ENCODE results near the gene PDE1C. TPM values are rescaled to one million over a fixed set of nuclear protein-coding genes. Genes with fewer than 3 reads are reported as not detected.

PDE1C gene
- total RNA-seq, 4 donors from 2014 or later = 0.19 to 14.5 (median 2.9) TPM

DNA sequence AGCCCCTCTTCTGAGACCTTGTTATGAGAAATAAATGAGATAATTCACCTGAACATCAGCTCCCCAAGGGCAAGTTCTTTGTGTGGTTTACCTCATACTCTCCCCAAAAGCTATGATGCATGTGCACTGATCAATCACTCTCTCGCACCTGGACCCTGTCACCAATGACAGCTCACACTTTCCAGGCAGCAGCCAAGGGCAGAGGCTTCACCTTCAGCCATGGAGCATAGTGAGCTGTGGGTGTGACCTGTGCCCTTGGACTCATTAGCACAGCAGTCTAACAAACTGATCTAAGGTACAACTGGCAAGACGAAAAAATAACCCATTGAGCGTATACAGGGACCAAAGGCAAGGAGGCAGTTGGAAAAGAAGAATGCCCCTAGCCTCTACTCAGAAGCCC is 17.0 kb downstream of the PDE1C start:
- Histone ChIP-seq H3K36me3 (no peaks in the 10 kb centered on the region), H3K4me3 (no peak overlapping the region), H3K27me3 (no peaks in the 10 kb centered on the region), H3K9me3 (no peaks in the 10 kb centered on the region), H3K4me1 (no peaks in the 10 kb centered on the region), H3K27ac (no peak overlapping the region)
- 83 to 86% methylated on average over 2 to 3 of the region's 3 CpGs for WGBS, 2 donors
- no peak for TF ChIP-seq POLR2A (IDR thresholded peaks at IDR 0.05)
- TF ChIP-seq CTCF (IDR thresholded peaks at IDR 0.05) = no peak
- intact Hi-C loops (cut with DNase I) = no loop called here
- DNase-seq = no peak

- Histone ChIP-seq H3K4me3 (no peak overlapping the region), H3K4me1 (no peaks in the 10 kb centered on the region), H3K9me3 (no peaks in the 10 kb centered on the region), H3K27me3 (no peaks in the 10 kb centered on the region), H3K27ac (no peak overlapping the region), H3K36me3 (no peaks in the 10 kb centered on the region)
- no peak for TF ChIP-seq POLR2A (IDR thresholded peaks at IDR 0.05)
- no peak for TF ChIP-seq CTCF (IDR thresholded peaks at IDR 0.05)
- DNase-seq = no peak
- intact Hi-C loops (cut with DNase I) = no loop called here
- WGBS, 2 donors = 87 to 93% methylated on average over 5 of the region's 5 CpGs
These were observed 19.1 kb downstream of the PDE1C start for GRCh38 chr7:32051128-32051527.

DNA sequence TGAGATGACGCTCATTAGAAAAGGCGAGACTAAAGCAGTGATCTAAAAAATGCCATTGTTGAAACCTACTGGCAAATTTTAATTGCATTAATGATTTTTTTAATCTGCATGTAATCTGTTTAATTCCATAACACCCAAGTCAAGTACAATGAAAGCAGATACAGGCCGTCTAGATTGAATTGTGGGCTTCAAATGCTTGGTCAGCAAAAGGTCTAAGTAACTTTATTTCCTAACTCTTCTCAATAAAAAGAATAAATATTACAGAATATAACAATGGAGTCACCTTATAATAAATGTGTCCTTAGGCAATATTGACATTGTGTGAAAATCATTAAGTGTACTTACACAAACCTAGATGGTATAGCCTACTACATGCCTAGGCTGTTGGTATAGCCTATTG is 20.6 kb downstream of the PDE1C start:
- 54 to 57% methylated on average over 3 of the region's 3 CpGs for WGBS, 2 donors
- Histone ChIP-seq H3K4me3 (no peak overlapping the region), H3K4me1 (no peaks in the 10 kb centered on the region), H3K27ac (no peak overlapping the region), H3K27me3 (no peaks in the 10 kb centered on the region), H3K36me3 (no peaks in the 10 kb centered on the region), H3K9me3 (no peaks in the 10 kb centered on the region)
- TF ChIP-seq CTCF (IDR thresholded peaks at IDR 0.05) = no peak
- TF ChIP-seq POLR2A (IDR thresholded peaks at IDR 0.05) = no peak
- intact Hi-C loops (cut with DNase I) = no loop called here
- no peak for DNase-seq

- H3K9me3 ChIP-seq = no peaks in the 10 kb centered on the region
- intact Hi-C loops (cut with DNase I) = no loop called here
- no peak overlapping the region for H3K4me3 ChIP-seq
- TF ChIP-seq POLR2A (IDR thresholded peaks at IDR 0.05) = no peak
- DNase-seq = no peak
- H3K36me3 ChIP-seq = no peaks in the 10 kb centered on the region
- 8 to 9% methylated on average over 3 of the region's 3 CpGs for WGBS, 2 donors
- H3K4me1 ChIP-seq = no peaks in the 10 kb centered on the region
- H3K27ac ChIP-seq = no peak overlapping the region
- H3K27me3 ChIP-seq = no peaks in the 10 kb centered on the region
These were observed 21.2 kb downstream of the PDE1C start for GRCh38 chr7:32048970-32049491.

GRCh38 chr7:32047801-32048200 is 22.4 kb downstream of the PDE1C start:
- intact Hi-C loops (cut with DNase I) = no loop called here
- H3K27ac ChIP-seq = no peak overlapping the region
- no peak for DNase-seq
- no peaks in the 10 kb centered on the region for H3K4me1 ChIP-seq
- no peaks in the 10 kb centered on the region for H3K9me3 ChIP-seq
- H3K27me3 ChIP-seq = no peaks in the 10 kb centered on the region
- H3K4me3 ChIP-seq = no peak overlapping the region
- TF ChIP-seq POLR2A (IDR thresholded peaks at IDR 0.05) (no peak), CTCF (IDR thresholded peaks at IDR 0.05) (no peak)
- H3K36me3 ChIP-seq = no peaks in the 10 kb centered on the region

DNA sequence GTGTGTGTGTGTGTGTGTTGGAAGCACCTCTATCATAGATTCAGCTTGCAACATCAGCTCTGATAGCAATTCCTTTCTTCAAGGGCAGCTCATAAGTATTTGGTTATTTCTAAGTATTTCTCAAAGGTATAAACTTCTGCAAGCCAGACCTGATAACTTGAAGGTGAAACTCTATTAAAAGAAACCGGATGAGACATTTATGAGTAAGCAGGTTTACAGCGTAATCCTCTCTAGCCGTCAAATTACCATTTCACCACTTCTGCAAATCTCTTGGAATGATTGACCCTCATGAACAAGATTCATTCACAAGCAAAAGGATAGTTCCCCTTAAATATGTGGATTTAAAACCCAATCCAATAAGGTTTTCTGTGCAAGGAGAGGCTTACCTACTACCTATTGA is 23.1 kb downstream of the PDE1C start:
- Histone ChIP-seq H3K9me3 (no peaks in the 10 kb centered on the region), H3K4me1 (no peaks in the 10 kb centered on the region), H3K36me3 (no peaks in the 10 kb centered on the region), H3K27ac (no peak overlapping the region), H3K27me3 (no peaks in the 10 kb centered on the region), H3K4me3 (no peak overlapping the region)
- intact Hi-C loops (cut with DNase I) = no loop called here
- WGBS, 2 donors = 50 to 76% methylated on average over 3 of the region's 3 CpGs
- no peak for DNase-seq
- TF ChIP-seq CTCF (IDR thresholded peaks at IDR 0.05) (no peak), POLR2A (IDR thresholded peaks at IDR 0.05) (no peak)
